SK-N-SH (cell line): ENCODE measurements around the gene AGAP2. TPM values are rescaled to one million over a fixed set of nuclear protein-coding genes. Genes with fewer than 3 reads are reported as not detected.

Experiments
- CTCF ChIA-PET: fragments of 300-600, 350-600 bp; formaldehyde crosslinking; extraction: SDS; loops from one replicate; lab custom pipeline; 2021; lab: Yijun Ruan, JAX
- POLR2A ChIA-PET: fragments of 350-600 bp; sonication (Branson Sonifier 250); formaldehyde crosslinking; extraction: SDS; loops from one replicate; lab custom pipeline; 2020; ENCODE audit warnings: antibody characterized with exemption, inconsistent platforms; lab: Yijun Ruan, JAX
- DNase-seq: peaks from one replicate; pipeline ENCODE4 v3.0.0; 2012
- H2AFZ ChIP-seq: fragments of 200-600 bp; sonication (generic); 2 replicates; pipeline ENCODE4 v1.8.1; 2016; ENCODE audit warnings: antibody characterized with exemption, mild to moderate bottlenecking, low read depth
- H3F3A ChIP-seq: fragments of 200-600 bp; sonication (generic); replicated peaks from 2 replicates; pipeline ENCODE3; 2016; ENCODE audit warnings: antibody characterized with exemption, mild to moderate bottlenecking; ENCODE audit not compliant: insufficient read depth
- H3K27ac ChIP-seq, 2 experiments: fragments of 200-500 bp in 1 of 2; fragments of 200-600 bp in 1 of 2; sonication (Bioruptor generic) in 1 of 2; sonication (generic), shearing (Covaris generic) in 1 of 2; 2 replicates each; pipeline versions ENCODE4 v1.5.1 to v1.6.1; 2014 to 2016; ENCODE audit warnings: low read depth in 2 of 2, inconsistent platforms in 1 of 2, low read length in 1 of 2, mild to moderate bottlenecking in 1 of 2, mixed read lengths in 1 of 2
- H3K27me3 ChIP-seq: fragments of 200-600 bp; sonication (generic), shearing (Covaris generic); 2 replicates; pipeline ENCODE4 v1.6.1; 2016; ENCODE audit warnings: mixed run types; ENCODE audit not compliant: insufficient read depth
- H3K36me3 ChIP-seq, 2 experiments: fragments of 200-500 bp in 1 of 2; fragments of 200-600 bp in 1 of 2; sonication (Bioruptor generic) in 1 of 2; sonication (generic) in 1 of 2; replicated peaks in 1 of 2; 2 replicates each; pipeline versions ENCODE3 to v1.5.1; 2014 to 2016; ENCODE audit warnings: low read length in 1 of 2, mild to moderate bottlenecking in 1 of 2; ENCODE audit not compliant: insufficient read depth in 2 of 2, control insufficient read depth in 1 of 2
- H3K4me1 ChIP-seq, 2 experiments: fragments of 200-500 bp in 1 of 2; fragments of 200-600 bp in 1 of 2; sonication (Bioruptor generic) in 1 of 2; sonication (generic), shearing (Covaris generic) in 1 of 2; 2 replicates each; pipeline versions ENCODE4 v1.5.1 to v1.6.1; 2014 to 2016; ENCODE audit warnings: low read depth in 1 of 2, low read length in 1 of 2, mixed run types in 1 of 2; ENCODE audit not compliant: insufficient read depth in 2 of 2, control insufficient read depth in 1 of 2
- H3K4me2 ChIP-seq: fragments of 200-600 bp; sonication (generic), shearing (Covaris generic); 2 replicates; pipeline ENCODE4 v1.6.1; 2017; ENCODE audit warnings: mixed run types
- H3K4me3 ChIP-seq, 2 experiments: fragments of 200-500 bp in 1 of 2; fragments of 200-600 bp in 1 of 2; sonication (Bioruptor generic) in 1 of 2; sonication (generic), shearing (Covaris generic) in 1 of 2; 2 replicates each; pipeline versions ENCODE4 v1.5.1 to v1.8.1; 2014 to 2016; ENCODE audit warnings: low read depth in 2 of 2, inconsistent platforms in 1 of 2, low read length in 1 of 2, mild to moderate bottlenecking in 1 of 2, mixed read lengths in 1 of 2, moderate library complexity in 1 of 2
- H3K79me2 ChIP-seq: fragments of 200-600 bp; sonication (generic); 2 replicates; pipeline ENCODE4 v1.8.1; 2017; ENCODE audit warnings: mild to moderate bottlenecking; ENCODE audit not compliant: insufficient read depth
- H3K9ac ChIP-seq: fragments of 200-600 bp; sonication (generic); 2 replicates; pipeline ENCODE4 v1.6.1; 2017; ENCODE audit warnings: mixed run types
- H3K9me2 ChIP-seq: fragments of 200-600 bp; sonication (generic); 2 replicates; pipeline ENCODE4 v1.6.1; 2017; ENCODE audit warnings: mixed run types
- H3K9me3 ChIP-seq: fragments of 200-600 bp; sonication (generic); 2 replicates; pipeline ENCODE4 v1.6.1; 2017; ENCODE audit warnings: mixed run types, mild to moderate bottlenecking, moderate library complexity
- H4K20me1 ChIP-seq: fragments of 200-600 bp; sonication (generic); 2 replicates; pipeline ENCODE4 v1.6.1; 2017; ENCODE audit warnings: mild to moderate bottlenecking, mixed run types; ENCODE audit not compliant: insufficient read depth
- CHD2 ChIP-seq: fragments of 150-350 bp; IDR thresholded peaks from 2 replicates; pipeline ENCODE4 v1.6.1; 2018; ENCODE audit warnings: low read length; ENCODE audit not compliant: partially characterized antibody
- ELF1 ChIP-seq: IDR thresholded peaks from 2 replicates; pipeline ENCODE4 v1.4.0; 2012
- EP300 ChIP-seq, 2 experiments: IDR thresholded peaks; 2 replicates each; pipeline versions ENCODE4 v1.4.0 to v1.6.1; 2012; ENCODE audit warnings: borderline replicate concordance in 1 of 2, low read depth in 1 of 2, low read length in 1 of 2
- EZH2phosphoT487 ChIP-seq: fragments of 200-600 bp; sonication (generic); IDR thresholded peaks from 2 replicates; pipeline ENCODE4 v1.6.1; 2017; ENCODE audit warnings: low read depth, mixed run types, mild to moderate bottlenecking, antibody characterized with exemption, moderate library complexity, borderline replicate concordance
- FOSL2 ChIP-seq: IDR thresholded peaks from 2 replicates; pipeline ENCODE4 v1.4.0; 2012; ENCODE audit warnings: low read depth, mild to moderate bottlenecking, moderate library complexity, borderline replicate concordance
- FOXM1 ChIP-seq: IDR thresholded peaks from 2 replicates; pipeline ENCODE4 v1.4.0; 2012; ENCODE audit warnings: low read depth, mild to moderate bottlenecking
- GABPA ChIP-seq: IDR thresholded peaks from 2 replicates; pipeline ENCODE4 v1.4.0; 2012; ENCODE audit warnings: low read depth, mild to moderate bottlenecking
- GATA2 ChIP-seq: sonication (generic); formaldehyde crosslinking; IDR thresholded peaks from 2 replicates; pipeline ENCODE4 v1.5.0; 2020; ENCODE audit warnings: mild to moderate bottlenecking, missing genetic modification reagents
- MEF2A ChIP-seq: IDR thresholded peaks from 2 replicates; pipeline ENCODE4 v1.4.0; 2012; ENCODE audit warnings: low read depth, borderline replicate concordance
- MXI1 ChIP-seq: IDR thresholded peaks from 2 replicates; pipeline ENCODE4 v1.6.1; 2012; ENCODE audit warnings: mild to moderate bottlenecking, low read depth, low read length, improper control_type of control experiment
- NFIC ChIP-seq: IDR thresholded peaks from 2 replicates; pipeline ENCODE4 v1.4.0; 2012; ENCODE audit warnings: borderline replicate concordance
- POLR2AphosphoS5 ChIP-seq: IDR thresholded peaks from 2 replicates; pipeline ENCODE4 v1.6.1; 2012; ENCODE audit warnings: low read depth, low read length
- RAD21 ChIP-seq: IDR thresholded peaks from 2 replicates; pipeline ENCODE4 v1.6.1; 2012; ENCODE audit warnings: mild to moderate bottlenecking, low read length
- RCOR1 ChIP-seq: fragments of 150-350 bp; IDR thresholded peaks from 2 replicates; pipeline ENCODE4 v1.6.1; 2017; ENCODE audit warnings: antibody characterized with exemption, low read length
- RFX5 ChIP-seq: IDR thresholded peaks from 2 replicates; pipeline ENCODE4 v1.6.1; 2012; ENCODE audit warnings: mild to moderate bottlenecking, improper control_type of control experiment, low read length
- RXRA ChIP-seq: IDR thresholded peaks from 2 replicates; pipeline ENCODE4 v1.4.0; 2012; ENCODE audit warnings: low read depth, mild to moderate bottlenecking, borderline replicate concordance
- TAF1 ChIP-seq: IDR thresholded peaks from 2 replicates; pipeline ENCODE4 v1.6.1; 2012; ENCODE audit warnings: low read depth, mild to moderate bottlenecking, low read length, moderate library complexity, borderline replicate concordance
- ZBTB33 ChIP-seq: IDR thresholded peaks from 2 replicates; pipeline ENCODE4 v1.4.0; 2012; ENCODE audit warnings: low read depth, borderline replicate concordance
- WGBS: methylation state at CpG from one replicate; pipeline ENCODE4 v1.1.6; 2017; ENCODE audit warnings: low lambda C conversion rate; 5-methylcytosine and 5-hydroxymethylcytosine counted together
- polyA plus RNA-seq, 3 experiments: library from polyadenylated mRNA; depleted of rRNA; stranded (reverse); fragments of >200 nt; gene quantifications; 2 replicates each; pipeline ENCODE4 v1.2.3, GENCODE V29; 2012
- TF ChIP-seq, protein P1 (sequence below): fragments of 200-600 bp; sonication (generic); IDR thresholded peaks from 2 replicates; pipeline ENCODE4 v1.6.1; 2017; ENCODE audit warnings: antibody characterized with exemption, mild to moderate bottlenecking, moderate library complexity

Gene AGAP2
- polyA plus RNA-seq, 1 of the 3 experiments (the other 2 are of a cell fraction): 5.2 TPM

GRCh38 chr12:57716305-57716704, 22.2 kb downstream of the AGAP2 start:
- TF ChIP-seq FOSL2 (no peak), MEF2A (no peak), NFIC (no peak), ZBTB33 (no peak), CHD2 (no peak), ELF1 (no peak), EZH2phosphoT487 (no peak), GATA2 (CRISPR knock-in tag) (no peak), EP300 (IDR thresholded peaks at IDR 0.05; ENCODE audit: borderline replicate concordance in 1 of 2, low read depth in 1 of 2, low read length in 1 of 2) (no peak), POLR2AphosphoS5 (no peak), FOXM1 (no peak), RAD21 (no peak), RFX5 (no peak), MXI1 (no peak), GABPA (no peak), RCOR1 (no peak), TAF1 (no peak), RXRA (no peak)
- TF ChIP-seq, protein P1, sequence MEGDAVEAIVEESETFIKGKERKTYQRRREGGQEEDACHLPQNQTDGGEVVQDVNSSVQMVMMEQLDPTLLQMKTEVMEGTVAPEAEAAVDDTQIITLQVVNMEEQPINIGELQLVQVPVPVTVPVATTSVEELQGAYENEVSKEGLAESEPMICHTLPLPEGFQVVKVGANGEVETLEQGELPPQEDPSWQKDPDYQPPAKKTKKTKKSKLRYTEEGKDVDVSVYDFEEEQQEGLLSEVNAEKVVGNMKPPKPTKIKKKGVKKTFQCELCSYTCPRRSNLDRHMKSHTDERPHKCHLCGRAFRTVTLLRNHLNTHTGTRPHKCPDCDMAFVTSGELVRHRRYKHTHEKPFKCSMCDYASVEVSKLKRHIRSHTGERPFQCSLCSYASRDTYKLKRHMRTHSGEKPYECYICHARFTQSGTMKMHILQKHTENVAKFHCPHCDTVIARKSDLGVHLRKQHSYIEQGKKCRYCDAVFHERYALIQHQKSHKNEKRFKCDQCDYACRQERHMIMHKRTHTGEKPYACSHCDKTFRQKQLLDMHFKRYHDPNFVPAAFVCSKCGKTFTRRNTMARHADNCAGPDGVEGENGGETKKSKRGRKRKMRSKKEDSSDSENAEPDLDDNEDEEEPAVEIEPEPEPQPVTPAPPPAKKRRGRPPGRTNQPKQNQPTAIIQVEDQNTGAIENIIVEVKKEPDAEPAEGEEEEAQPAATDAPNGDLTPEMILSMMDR: no peak
- no peak for DNase-seq
- Histone ChIP-seq H3K36me3 (peaks cover 31 to 38% of the 10 kb centered on the region in 2 experiments), H3K9me2 (no peaks in the 10 kb centered on the region), H3K9ac (no peak overlapping the region), H4K20me1 (no peaks in the 10 kb centered on the region), H3K4me2 (no peak overlapping the region), H3K4me3 (no peak overlapping the region), H3K9me3 (peaks cover 8% of the 10 kb centered on the region), H3K27me3 (no peaks in the 10 kb centered on the region), H3K4me1 (no peaks in the 10 kb centered on the region), H2AFZ (no peak overlapping the region), H3K79me2 (no peaks in the 10 kb centered on the region), H3K27ac (no peak overlapping the region), H3F3A (peaks cover 4% of the 10 kb centered on the region)
- POLR2A ChIA-PET: no interaction called here
- CTCF ChIA-PET: interaction anchor here (1.0 to 3.0 kb wide), 2 partner anchors 10 to 84 kb away, joined by 3 to 17 read pairs; partner anchors contain the start of gene B4GALNT1
- 96% methylated on average over 4 of the region's 4 CpGs for WGBS
